Measurements from ENCODE around the gene SLC35F3.

DNA sequence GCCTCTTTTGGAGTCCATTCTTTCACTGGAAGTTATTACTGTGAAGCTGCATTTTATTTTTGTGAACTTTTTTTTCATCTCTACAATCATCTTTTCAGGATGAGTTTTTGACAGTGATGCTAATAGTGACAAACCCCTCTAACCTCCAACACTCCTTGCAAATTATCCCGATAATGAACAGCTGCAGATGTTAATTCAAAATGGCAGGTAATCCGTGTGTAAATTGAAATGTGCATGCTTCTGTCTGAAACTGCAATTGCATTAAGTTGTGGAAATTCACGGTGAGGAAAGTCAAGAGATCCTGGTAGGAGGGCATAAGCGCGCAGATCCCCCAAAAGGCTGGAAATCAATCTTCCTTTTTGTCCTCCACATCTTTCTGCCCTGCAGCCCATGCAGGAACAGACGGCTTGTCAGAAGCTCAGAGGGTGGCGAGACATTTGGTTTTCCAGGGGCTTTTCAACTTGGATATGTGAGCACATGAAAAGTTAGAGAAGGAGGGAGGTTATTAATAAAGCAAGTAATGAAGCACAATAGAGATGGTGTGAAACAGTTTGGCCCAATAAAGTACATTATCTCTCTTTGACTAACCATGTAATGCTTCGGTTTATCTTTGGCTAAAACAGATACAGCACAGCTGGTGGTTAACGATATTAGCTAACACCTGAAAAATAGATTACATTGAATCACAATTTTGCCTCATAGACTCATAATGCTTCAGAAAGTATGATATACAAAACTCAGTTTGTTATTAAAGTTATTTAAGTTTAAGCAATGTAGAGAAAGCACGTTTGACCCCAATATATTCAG, 325.3 kb downstream of the SLC35F3 start:
- TF ChIP-seq, protein P1, sequence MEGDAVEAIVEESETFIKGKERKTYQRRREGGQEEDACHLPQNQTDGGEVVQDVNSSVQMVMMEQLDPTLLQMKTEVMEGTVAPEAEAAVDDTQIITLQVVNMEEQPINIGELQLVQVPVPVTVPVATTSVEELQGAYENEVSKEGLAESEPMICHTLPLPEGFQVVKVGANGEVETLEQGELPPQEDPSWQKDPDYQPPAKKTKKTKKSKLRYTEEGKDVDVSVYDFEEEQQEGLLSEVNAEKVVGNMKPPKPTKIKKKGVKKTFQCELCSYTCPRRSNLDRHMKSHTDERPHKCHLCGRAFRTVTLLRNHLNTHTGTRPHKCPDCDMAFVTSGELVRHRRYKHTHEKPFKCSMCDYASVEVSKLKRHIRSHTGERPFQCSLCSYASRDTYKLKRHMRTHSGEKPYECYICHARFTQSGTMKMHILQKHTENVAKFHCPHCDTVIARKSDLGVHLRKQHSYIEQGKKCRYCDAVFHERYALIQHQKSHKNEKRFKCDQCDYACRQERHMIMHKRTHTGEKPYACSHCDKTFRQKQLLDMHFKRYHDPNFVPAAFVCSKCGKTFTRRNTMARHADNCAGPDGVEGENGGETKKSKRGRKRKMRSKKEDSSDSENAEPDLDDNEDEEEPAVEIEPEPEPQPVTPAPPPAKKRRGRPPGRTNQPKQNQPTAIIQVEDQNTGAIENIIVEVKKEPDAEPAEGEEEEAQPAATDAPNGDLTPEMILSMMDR (conservative IDR thresholded peaks at IDR 0.05; ENCODE audit: low read depth in 2 of 2) = no peak
- TF ChIP-seq EZH2 (IDR thresholded peaks at IDR 0.05; ENCODE audit: low read depth, unreplicated experiment) (no peak), EZH2phosphoT487 (IDR thresholded peaks at IDR 0.05; ENCODE audit: unreplicated experiment) (no peak), POLR2AphosphoS5 (IDR thresholded peaks at IDR 0.05; ENCODE audit: low read depth) (no peak), STAT1 (IDR thresholded peaks at IDR 0.05; ENCODE audit: unreplicated experiment) (no peak), ZNF114 (CRISPR knock-in tag; IDR thresholded peaks at IDR 0.05) (no peak), CREB1 (CRISPR knock-in tag; IDR thresholded peaks at IDR 0.05; ENCODE audit: low read depth) (no peak)
- TF ChIP-seq, protein P2, sequence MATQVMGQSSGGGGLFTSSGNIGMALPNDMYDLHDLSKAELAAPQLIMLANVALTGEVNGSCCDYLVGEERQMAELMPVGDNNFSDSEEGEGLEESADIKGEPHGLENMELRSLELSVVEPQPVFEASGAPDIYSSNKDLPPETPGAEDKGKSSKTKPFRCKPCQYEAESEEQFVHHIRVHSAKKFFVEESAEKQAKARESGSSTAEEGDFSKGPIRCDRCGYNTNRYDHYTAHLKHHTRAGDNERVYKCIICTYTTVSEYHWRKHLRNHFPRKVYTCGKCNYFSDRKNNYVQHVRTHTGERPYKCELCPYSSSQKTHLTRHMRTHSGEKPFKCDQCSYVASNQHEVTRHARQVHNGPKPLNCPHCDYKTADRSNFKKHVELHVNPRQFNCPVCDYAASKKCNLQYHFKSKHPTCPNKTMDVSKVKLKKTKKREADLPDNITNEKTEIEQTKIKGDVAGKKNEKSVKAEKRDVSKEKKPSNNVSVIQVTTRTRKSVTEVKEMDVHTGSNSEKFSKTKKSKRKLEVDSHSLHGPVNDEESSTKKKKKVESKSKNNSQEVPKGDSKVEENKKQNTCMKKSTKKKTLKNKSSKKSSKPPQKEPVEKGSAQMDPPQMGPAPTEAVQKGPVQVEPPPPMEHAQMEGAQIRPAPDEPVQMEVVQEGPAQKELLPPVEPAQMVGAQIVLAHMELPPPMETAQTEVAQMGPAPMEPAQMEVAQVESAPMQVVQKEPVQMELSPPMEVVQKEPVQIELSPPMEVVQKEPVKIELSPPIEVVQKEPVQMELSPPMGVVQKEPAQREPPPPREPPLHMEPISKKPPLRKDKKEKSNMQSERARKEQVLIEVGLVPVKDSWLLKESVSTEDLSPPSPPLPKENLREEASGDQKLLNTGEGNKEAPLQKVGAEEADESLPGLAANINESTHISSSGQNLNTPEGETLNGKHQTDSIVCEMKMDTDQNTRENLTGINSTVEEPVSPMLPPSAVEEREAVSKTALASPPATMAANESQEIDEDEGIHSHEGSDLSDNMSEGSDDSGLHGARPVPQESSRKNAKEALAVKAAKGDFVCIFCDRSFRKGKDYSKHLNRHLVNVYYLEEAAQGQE (IDR thresholded peaks at IDR 0.05; ENCODE audit: unreplicated experiment) = no peak
- TF ChIP-seq, protein P3, sequence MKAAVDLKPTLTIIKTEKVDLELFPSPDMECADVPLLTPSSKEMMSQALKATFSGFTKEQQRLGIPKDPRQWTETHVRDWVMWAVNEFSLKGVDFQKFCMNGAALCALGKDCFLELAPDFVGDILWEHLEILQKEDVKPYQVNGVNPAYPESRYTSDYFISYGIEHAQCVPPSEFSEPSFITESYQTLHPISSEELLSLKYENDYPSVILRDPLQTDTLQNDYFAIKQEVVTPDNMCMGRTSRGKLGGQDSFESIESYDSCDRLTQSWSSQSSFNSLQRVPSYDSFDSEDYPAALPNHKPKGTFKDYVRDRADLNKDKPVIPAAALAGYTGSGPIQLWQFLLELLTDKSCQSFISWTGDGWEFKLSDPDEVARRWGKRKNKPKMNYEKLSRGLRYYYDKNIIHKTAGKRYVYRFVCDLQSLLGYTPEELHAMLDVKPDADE (IDR thresholded peaks at IDR 0.05) = no peak
